Karpas-422 (cell line): Measurements from ENCODE around the gene KLF7. TPM values are rescaled to one million over a fixed set of nuclear protein-coding genes. Genes with fewer than 3 reads are reported as not detected.
"Not testable (repeated sequence)": the region's sequence is repeated elsewhere in the genome, so short reads cannot be mapped to it uniquely, and the experiment has no call there.

ENCODE experiments used
- DNase-seq: peaks from one replicate; pipeline ENCODE4 v3.0.0-alpha.2; 2015
- H2AFZ ChIP-seq: fragments of 200-600 bp; sonication (generic); 2 replicates; pipeline ENCODE4 v1.6.1; 2014; ENCODE audit warnings: antibody characterized with exemption, low read length, mixed read lengths
- H3K27ac ChIP-seq: fragments of 200-600 bp; sonication (generic); 2 replicates; pipeline ENCODE4 v1.5.1; 2014; ENCODE audit warnings: mild to moderate bottlenecking, low read length, moderate library complexity
- H3K27me3 ChIP-seq: fragments of 200-600 bp; sonication (generic); 2 replicates; pipeline ENCODE4 v1.6.1; 2014; ENCODE audit warnings: low read length, mixed read lengths
- H3K36me3 ChIP-seq: fragments of 200-600 bp; sonication (generic); 2 replicates; pipeline ENCODE4 v1.6.1; 2014; ENCODE audit warnings: low read length, mixed read lengths; ENCODE audit not compliant: insufficient read depth
- H3K4me1 ChIP-seq: fragments of 200-600 bp; sonication (generic); 2 replicates; pipeline ENCODE4 v1.6.1; 2014; ENCODE audit warnings: mild to moderate bottlenecking, low read length, mixed read lengths
- H3K4me2 ChIP-seq: fragments of 200-600 bp; sonication (generic); 2 replicates; pipeline ENCODE4 v1.6.1; 2014; ENCODE audit warnings: low read length, low read depth, mild to moderate bottlenecking; ENCODE audit not compliant: poor library complexity, severe bottlenecking
- H3K4me3 ChIP-seq: fragments of 200-600 bp; sonication (generic); 2 replicates; pipeline ENCODE4 v1.5.1; 2014; ENCODE audit warnings: mild to moderate bottlenecking, antibody characterized with exemption, low read length, mixed read lengths
- H3K79me2 ChIP-seq: fragments of 200-600 bp; sonication (generic); 2 replicates; pipeline ENCODE4 v1.6.1; 2014; ENCODE audit warnings: mild to moderate bottlenecking, low read length, mixed read lengths
- H3K9ac ChIP-seq: fragments of 200-600 bp; sonication (generic); 2 replicates; pipeline ENCODE4 v1.6.0; 2014; ENCODE audit warnings: low read length
- H3K9me2 ChIP-seq: fragments of 200-600 bp; sonication (generic), shearing (Covaris generic); replicated peaks from 2 replicates; pipeline ENCODE4 v1.6.0; 2014; ENCODE audit warnings: mild to moderate bottlenecking, low read length, moderate library complexity; ENCODE audit not compliant: insufficient read depth
- H3K9me3 ChIP-seq: fragments of 300-700, 200-600 bp; sonication (generic); 2 replicates; pipeline ENCODE4 v1.6.1; 2014; ENCODE audit warnings: low read length, mixed read lengths
- H4K20me1 ChIP-seq: fragments of 200-600 bp; sonication (generic); 2 replicates; pipeline ENCODE4 v1.6.1; 2014; ENCODE audit warnings: mild to moderate bottlenecking, antibody characterized with exemption, low read length, low read depth; ENCODE audit not compliant: insufficient read depth
- small RNA-seq: library from RNA; depleted of rRNA; stranded (forward); fragments of <200 nt; gene quantifications from one replicate; pipeline ENCODE3, GENCODE V24; 2014
- total RNA-seq: library from RNA; depleted of rRNA; stranded (reverse); fragments of >200 nt; shearing (Covaris generic); gene quantifications from 2 replicates; pipeline ENCODE4 v1.2.3, GENCODE V29; 2014; ENCODE audit warnings: low replicate concordance; rRNA removed

Gene KLF7
- total RNA-seq, 1 experiment from 2014 or later: 8.8 TPM

GRCh38 chr2:207037023-207037422 lies 128.7 kb downstream of the KLF7 start:
- H4K20me1 ChIP-seq, H2AFZ ChIP-seq, H3K36me3 ChIP-seq, H3K4me3 ChIP-seq, H3K4me2 ChIP-seq, DNase-seq, H3K9me2 ChIP-seq, H3K27me3 ChIP-seq, H3K79me2 ChIP-seq, H3K4me1 ChIP-seq, H3K9me3 ChIP-seq, H3K9ac ChIP-seq, H3K27ac ChIP-seq: not testable (repeated sequence)

- no peaks in the 10 kb centered on the region for H3K9me2 ChIP-seq
- H3K27me3 ChIP-seq: no peaks in the 10 kb centered on the region
- no peaks in the 10 kb centered on the region for H3K9me3 ChIP-seq
- H3K4me1 ChIP-seq: no peaks in the 10 kb centered on the region
- no peak overlapping the region for H2AFZ ChIP-seq
- no peaks in the 10 kb centered on the region for H3K79me2 ChIP-seq
- no peak overlapping the region for H3K4me3 ChIP-seq
- H4K20me1 ChIP-seq: no peaks in the 10 kb centered on the region
- no peak overlapping the region for H3K27ac ChIP-seq
- no peak overlapping the region for H3K9ac ChIP-seq
- H3K36me3 ChIP-seq: no peaks in the 10 kb centered on the region
- no peak overlapping the region for H3K4me2 ChIP-seq
- DNase-seq: no peak
Observed at GRCh38 chr2:207035875-207036274, 129.9 kb downstream of the KLF7 start.

- no peak for DNase-seq
- no peaks in the 10 kb centered on the region for H4K20me1 ChIP-seq
- H3K4me3 ChIP-seq: no peak overlapping the region
- no peaks in the 10 kb centered on the region for H3K27me3 ChIP-seq
- no peak overlapping the region for H3K27ac ChIP-seq
- no peaks in the 10 kb centered on the region for H3K9me3 ChIP-seq
- H2AFZ ChIP-seq: no peak overlapping the region
- no peaks in the 10 kb centered on the region for H3K79me2 ChIP-seq
- H3K9ac ChIP-seq: no peak overlapping the region
- H3K36me3 ChIP-seq: no peaks in the 10 kb centered on the region
- no peak overlapping the region for H3K4me2 ChIP-seq
- no peaks in the 10 kb centered on the region for H3K4me1 ChIP-seq
- no peaks in the 10 kb centered on the region for H3K9me2 ChIP-seq
Observed at GRCh38 chr2:207032490-207032889, 133.3 kb downstream of the KLF7 start.

Small RNA genes within 50 kb of the gene (small RNA-seq; reads per million reads assigned to genes)
- gene MIR2355 (0.24 reads per million), gene MIR7845 (not detected)

Other genes starting within 250 kb of the KLF7 start
- not detected in 2 replicates for gene CPO, start 226.4 kb downstream of the KLF7 start, total RNA-seq